ENCODE results near the gene BCAS3. TPM values are rescaled to one million over a fixed set of nuclear protein-coding genes. Genes with fewer than 3 reads are reported as not detected.
A peak's percentile ranks its signal among the peaks of the same experiment; 100 is the strongest.

Gene BCAS3
- total RNA-seq, 4 donors from 2014 or later = 13.0 to 27.8 (median 20.7) TPM

DNA sequence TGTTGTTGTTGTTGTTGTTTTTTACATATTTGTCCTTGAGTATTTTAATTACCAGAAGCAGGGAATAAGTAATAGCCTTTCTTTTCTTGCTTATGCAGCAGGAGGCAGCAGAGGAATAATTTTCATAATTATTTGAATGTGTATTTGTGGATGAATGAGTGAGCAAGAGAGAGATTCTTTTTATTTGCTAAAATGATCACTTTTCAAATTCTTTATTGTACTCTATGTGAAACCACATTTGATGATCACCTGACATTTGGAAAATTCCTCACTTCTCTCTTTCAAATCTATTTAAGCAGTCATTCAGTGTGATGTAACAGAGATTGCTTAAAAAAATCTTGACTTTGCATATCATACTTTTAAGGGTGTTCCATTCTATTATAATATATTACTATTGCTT is 223.6 kb downstream of the BCAS3 start:
- TF ChIP-seq, protein P1, sequence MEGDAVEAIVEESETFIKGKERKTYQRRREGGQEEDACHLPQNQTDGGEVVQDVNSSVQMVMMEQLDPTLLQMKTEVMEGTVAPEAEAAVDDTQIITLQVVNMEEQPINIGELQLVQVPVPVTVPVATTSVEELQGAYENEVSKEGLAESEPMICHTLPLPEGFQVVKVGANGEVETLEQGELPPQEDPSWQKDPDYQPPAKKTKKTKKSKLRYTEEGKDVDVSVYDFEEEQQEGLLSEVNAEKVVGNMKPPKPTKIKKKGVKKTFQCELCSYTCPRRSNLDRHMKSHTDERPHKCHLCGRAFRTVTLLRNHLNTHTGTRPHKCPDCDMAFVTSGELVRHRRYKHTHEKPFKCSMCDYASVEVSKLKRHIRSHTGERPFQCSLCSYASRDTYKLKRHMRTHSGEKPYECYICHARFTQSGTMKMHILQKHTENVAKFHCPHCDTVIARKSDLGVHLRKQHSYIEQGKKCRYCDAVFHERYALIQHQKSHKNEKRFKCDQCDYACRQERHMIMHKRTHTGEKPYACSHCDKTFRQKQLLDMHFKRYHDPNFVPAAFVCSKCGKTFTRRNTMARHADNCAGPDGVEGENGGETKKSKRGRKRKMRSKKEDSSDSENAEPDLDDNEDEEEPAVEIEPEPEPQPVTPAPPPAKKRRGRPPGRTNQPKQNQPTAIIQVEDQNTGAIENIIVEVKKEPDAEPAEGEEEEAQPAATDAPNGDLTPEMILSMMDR (IDR thresholded peaks at IDR 0.05) = no peak
- TF ChIP-seq POLR2A (IDR thresholded peaks at IDR 0.05) = no peak
- peak overlapping the region in 2 of 4 donors; percentile 21 to 62 for H3K27ac ChIP-seq

DNA sequence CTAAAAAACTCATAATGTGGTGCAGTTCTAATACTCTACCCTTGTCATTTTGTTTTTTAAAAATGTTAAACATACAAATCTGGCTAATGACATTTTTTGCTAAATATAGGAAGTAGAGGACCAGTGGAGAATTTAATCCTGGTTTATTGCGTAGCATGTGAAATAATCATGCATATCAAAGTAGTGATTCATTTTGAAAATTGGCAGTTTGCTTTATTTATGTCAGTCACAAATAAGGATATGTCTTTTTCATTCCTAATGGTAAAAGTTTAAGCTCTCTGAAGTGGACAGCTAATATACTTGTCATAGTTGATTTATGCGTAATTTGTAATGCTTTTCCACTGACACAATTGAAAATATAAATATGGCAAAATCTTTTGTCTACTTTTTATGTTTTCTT is 224.2 kb downstream of the BCAS3 start:
- DNase-seq = no peak
- Histone ChIP-seq H3K27ac (peak overlapping the region in 2 of 4 donors; percentile 21 to 62), H3K4me1 (peaks cover 0 to 15% (median 0%) of the 10 kb centered on the region in 3 donors), H3K4me3 (no peak overlapping the region), H3K36me3 (peaks cover 0 to 7% (median 0%) of the 10 kb centered on the region in 3 donors), H3K27me3 (no peaks in the 10 kb centered on the region), H3K9me3 (peaks cover 0 to 10% (median 0%) of the 10 kb centered on the region in 3 donors)
- WGBS, 2 donors = 35 to 46% methylated on average over 2 of the region's 2 CpGs
- TF ChIP-seq POLR2A (IDR thresholded peaks at IDR 0.05) = no peak
- TF ChIP-seq, protein P1 (IDR thresholded peaks at IDR 0.05) = no peak
- intact Hi-C loops (cut with DNase I) = no loop called here

More for the DNA sequence above, 223.6 kb downstream of the BCAS3 start:
- H3K4me3 ChIP-seq = no peak overlapping the region
- H3K36me3 ChIP-seq = peaks cover 0 to 7% (median 0%) of the 10 kb centered on the region in 3 donors
- no peaks in the 10 kb centered on the region for H3K27me3 ChIP-seq
- intact Hi-C loops (cut with DNase I) = no loop called here
- peaks cover 0 to 12% (median 0%) of the 10 kb centered on the region in 3 donors for H3K9me3 ChIP-seq
- peaks cover 0 to 15% (median 0%) of the 10 kb centered on the region in 3 donors for H3K4me1 ChIP-seq
- DNase-seq = no peak

DNA sequence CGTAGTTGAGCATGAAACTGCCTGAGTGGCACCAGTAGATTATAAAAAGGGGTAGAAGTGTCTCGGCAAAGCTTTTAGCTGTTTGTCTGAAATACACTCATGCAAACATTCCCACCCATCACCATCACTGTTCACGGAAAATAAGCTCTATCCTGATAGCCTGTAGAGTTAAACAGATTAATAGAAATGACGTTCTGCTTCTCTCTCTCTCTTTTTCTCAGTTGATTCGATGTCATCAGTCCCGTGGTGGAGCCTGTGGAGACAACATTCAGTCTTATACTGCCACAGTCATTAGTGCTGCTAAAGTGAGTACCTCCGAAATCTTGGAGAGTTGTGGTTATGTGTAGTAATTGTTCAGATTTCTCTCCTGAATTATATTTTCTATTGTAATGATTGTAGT is 224.7 kb downstream of the BCAS3 start:
- 61 to 70% methylated on average over 7 of the region's 7 CpGs for WGBS, 2 donors
- no peaks in the 10 kb centered on the region for H3K27me3 ChIP-seq
- H3K36me3 ChIP-seq = peaks cover 0 to 7% (median 0%) of the 10 kb centered on the region in 3 donors
- intact Hi-C loops (cut with DNase I) = no loop called here
- TF ChIP-seq POLR2A (IDR thresholded peaks at IDR 0.05) = no peak
- TF ChIP-seq, protein P1 (IDR thresholded peaks at IDR 0.05) = no peak
- peak overlapping the region in 3 of 4 donors; percentile 21 to 62 (median 55) for H3K27ac ChIP-seq
- peaks cover 0 to 4% (median 0%) of the 10 kb centered on the region in 3 donors for H3K9me3 ChIP-seq
- H3K4me3 ChIP-seq = no peak overlapping the region
- peaks cover 0 to 15% (median 0%) of the 10 kb centered on the region in 3 donors for H3K4me1 ChIP-seq
- no peak for DNase-seq

DNA sequence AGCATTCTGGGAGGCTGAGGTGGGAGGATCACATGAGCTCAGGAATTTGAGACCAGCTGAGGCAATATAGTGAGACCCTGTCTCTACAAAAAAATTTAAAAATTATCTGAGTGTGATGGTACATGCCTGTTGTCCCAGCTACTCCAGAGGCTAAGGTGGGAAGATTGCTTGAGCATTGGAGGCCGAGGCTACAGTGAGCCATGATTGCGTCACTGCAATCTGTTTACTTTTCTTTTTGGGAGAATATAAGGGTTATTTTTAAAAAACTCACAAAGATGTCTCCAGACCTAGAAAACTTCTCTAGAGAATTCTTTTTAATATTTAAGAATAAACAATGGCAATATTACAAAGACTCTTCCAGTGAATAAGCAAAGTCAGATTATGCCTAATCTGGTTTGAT is 226.9 kb downstream of the BCAS3 start:
- 95 to 97% methylated on average over 2 of the region's 2 CpGs for WGBS, 2 donors
- Histone ChIP-seq H3K27ac (no peak overlapping the region), H3K36me3 (peaks cover 0 to 7% (median 0%) of the 10 kb centered on the region in 3 donors), H3K27me3 (no peaks in the 10 kb centered on the region), H3K9me3 (no peaks in the 10 kb centered on the region), H3K4me3 (no peak overlapping the region), H3K4me1 (peaks cover 0 to 15% (median 0%) of the 10 kb centered on the region in 3 donors)
- TF ChIP-seq POLR2A (IDR thresholded peaks at IDR 0.05) = no peak
- TF ChIP-seq, protein P1 (IDR thresholded peaks at IDR 0.05) = no peak
- intact Hi-C loops (cut with DNase I) = no loop called here
- no peak for DNase-seq

DNA sequence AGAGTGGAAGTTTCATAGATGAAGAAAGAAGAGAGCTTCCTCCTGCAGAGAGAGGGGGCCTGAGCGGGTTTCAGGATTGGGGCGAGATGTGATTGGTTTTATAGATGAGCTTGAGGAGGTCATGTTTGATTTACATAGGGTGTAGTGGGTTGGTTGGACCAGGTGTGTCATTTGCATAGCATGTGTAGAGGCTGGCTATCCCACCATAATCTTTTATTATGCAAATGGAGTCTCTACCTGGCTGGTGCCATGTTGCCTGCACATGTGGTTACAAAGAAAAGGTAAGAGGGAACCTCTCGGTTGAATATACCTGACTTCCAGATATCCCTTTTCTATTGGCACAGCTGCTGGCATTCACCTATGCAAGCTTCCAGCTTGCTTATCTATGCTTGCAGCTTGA is 228.1 kb downstream of the BCAS3 start:
- DNase-seq = no peak
- Histone ChIP-seq H3K9me3 (no peaks in the 10 kb centered on the region), H3K36me3 (peaks cover 0 to 7% (median 0%) of the 10 kb centered on the region in 3 donors), H3K27me3 (no peaks in the 10 kb centered on the region), H3K4me1 (peaks cover 0 to 15% (median 0%) of the 10 kb centered on the region in 3 donors), H3K27ac (no peak overlapping the region), H3K4me3 (no peak overlapping the region)
- TF ChIP-seq, protein P1 (IDR thresholded peaks at IDR 0.05) = no peak
- no peak for TF ChIP-seq POLR2A (IDR thresholded peaks at IDR 0.05)
- WGBS, 2 donors = 97 to 98% methylated on average over 3 of the region's 3 CpGs
- intact Hi-C loops (cut with DNase I) = no loop called here
